Muscle of leg (tissue), 11 donors: ENCODE measurements around the gene KLF3. TPM values are rescaled to one million over a fixed set of nuclear protein-coding genes. Genes with fewer than 3 reads are reported as not detected.
A peak's percentile ranks its signal among the peaks of the same experiment; 100 is the strongest.

Experiments
- DNase-seq: peaks from one replicate; pipeline ENCODE4 v3.0.0; 2013
- H3K27ac ChIP-seq: one replicate; pipeline ENCODE4 v1.5.1; 2013; ENCODE audit warnings: mild to moderate bottlenecking, low read length, control low read depth
- H3K27me3 ChIP-seq: one replicate; pipeline ENCODE4 v1.6.1; 2013; ENCODE audit warnings: low read length; ENCODE audit not compliant: control insufficient read depth, insufficient read depth
- H3K36me3 ChIP-seq: one replicate; pipeline ENCODE4 v1.6.1; 2013; ENCODE audit warnings: low read length; ENCODE audit not compliant: control insufficient read depth, insufficient read depth
- H3K4me1 ChIP-seq: one replicate; pipeline ENCODE4 v1.6.1; 2013; ENCODE audit warnings: low read length; ENCODE audit not compliant: control insufficient read depth, insufficient read depth
- H3K4me3 ChIP-seq: one replicate; pipeline ENCODE4 v1.5.1; 2013; ENCODE audit warnings: low read length, control low read depth
- H3K9me3 ChIP-seq: replicated peaks from 2 replicates; pipeline ENCODE4 v1.6.1; 2013; ENCODE audit warnings: low read depth, low read length; ENCODE audit not compliant: control insufficient read depth
- WGBS: methylation state at CpG from one replicate; pipeline ENCODE4 v1.1.5; 2013; ENCODE audit warnings: missing lambda C conversion rate; ENCODE audit not compliant: insufficient coverage; 5-methylcytosine and 5-hydroxymethylcytosine counted together
- polyA plus RNA-seq, 8 donors: library from polyadenylated mRNA; unstranded; fragments of 120-200 nt; gene quantifications; one replicate each; pipeline versions ENCODE4 v1.2.1 to v1.2.3, GENCODE V29; 2013; ENCODE audit warnings: inconsistent platforms in 1 of 8, low replicate concordance in 1 of 8; ENCODE audit not compliant: insufficient read length in 8 of 8, insufficient read depth in 1 of 8
- total RNA-seq: library from RNA; stranded (reverse); fragments of 120-200 nt; gene quantifications from one replicate; pipeline ENCODE4 v1.2.4, GENCODE V29; 2013

KLF3 gene
- total and polyA plus RNA-seq, 9 donors: 18.5 to 43.2 (median 32.4) TPM

GRCh38 chr4:38665551-38666411 is 1.8 kb downstream of the KLF3 start:
- WGBS: 33% methylated on average over 1 of the region's 5 CpGs
- Histone ChIP-seq H3K4me3 (peak overlapping the region; percentile 83), H3K27ac (peak overlapping the region; percentile 99), H3K27me3 (no peaks in the 10 kb centered on the region), H3K36me3 (peaks cover 2% of the 10 kb centered on the region), H3K4me1 (peaks cover 37% of the 10 kb centered on the region), H3K9me3 (no peaks in the 10 kb centered on the region)
- DNase-seq: no peak

GRCh38 chr4:38666766-38667084 is 2.7 kb downstream of the KLF3 start:
- peak overlapping the region; percentile 83 for H3K4me3 ChIP-seq
- H3K27me3 ChIP-seq: no peaks in the 10 kb centered on the region
- no peak for DNase-seq
- WGBS: no CpG with 5 or more reads among the region's 1 CpG
- peak overlapping the region; percentile 99 for H3K27ac ChIP-seq
- no peaks in the 10 kb centered on the region for H3K9me3 ChIP-seq
- H3K4me1 ChIP-seq: peaks cover 42% of the 10 kb centered on the region
- H3K36me3 ChIP-seq: peaks cover 4% of the 10 kb centered on the region

DNA sequence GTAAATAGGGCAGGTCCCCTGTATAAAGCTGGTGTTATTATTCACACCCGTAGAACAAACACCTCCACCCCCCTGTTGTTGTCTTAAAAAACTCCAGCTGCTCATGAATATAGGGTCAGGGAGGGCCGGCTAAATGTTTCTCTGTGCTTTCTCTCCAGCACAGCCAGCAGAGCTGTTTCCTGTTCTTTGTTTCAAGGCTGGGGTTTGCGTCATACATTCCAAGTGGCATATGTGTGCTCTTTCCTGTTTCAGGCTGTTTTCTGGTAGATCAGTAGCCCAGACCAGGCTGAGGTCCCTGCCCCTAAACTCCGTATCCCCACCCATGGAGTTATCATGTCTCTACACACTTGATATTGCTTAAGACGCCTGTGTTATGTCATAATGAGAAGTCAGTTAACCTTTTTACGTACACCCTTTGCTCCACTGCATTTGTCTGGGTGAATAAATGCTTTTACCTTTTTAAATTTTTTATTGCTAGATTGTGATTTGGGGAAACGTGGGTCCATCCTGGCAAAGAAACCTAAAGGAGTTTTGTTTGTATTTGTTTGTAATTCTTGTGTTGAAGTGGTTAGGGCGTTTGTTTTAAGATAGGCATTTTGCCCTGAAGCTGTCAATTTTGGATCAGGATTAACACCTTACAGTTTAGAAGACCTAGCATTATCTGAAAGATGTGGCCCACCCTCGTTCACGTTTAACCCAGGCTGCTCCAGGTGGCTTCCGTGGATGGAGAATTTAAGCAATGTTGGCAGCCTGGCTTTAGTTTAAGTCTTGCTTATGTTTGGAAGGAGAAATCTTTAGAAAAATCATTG is 3.3 kb downstream of the KLF3 start:
- peak; percentile 99 for DNase-seq
- no peaks in the 10 kb centered on the region for H3K9me3 ChIP-seq
- peaks cover 42% of the 10 kb centered on the region for H3K4me1 ChIP-seq
- peaks cover 4% of the 10 kb centered on the region for H3K36me3 ChIP-seq
- H3K27ac ChIP-seq: peak overlapping the region; percentile 99
- H3K27me3 ChIP-seq: no peaks in the 10 kb centered on the region
- WGBS: 10% methylated on average over 4 of the region's 11 CpGs
- peak overlapping the region; percentile 83 for H3K4me3 ChIP-seq

DNA sequence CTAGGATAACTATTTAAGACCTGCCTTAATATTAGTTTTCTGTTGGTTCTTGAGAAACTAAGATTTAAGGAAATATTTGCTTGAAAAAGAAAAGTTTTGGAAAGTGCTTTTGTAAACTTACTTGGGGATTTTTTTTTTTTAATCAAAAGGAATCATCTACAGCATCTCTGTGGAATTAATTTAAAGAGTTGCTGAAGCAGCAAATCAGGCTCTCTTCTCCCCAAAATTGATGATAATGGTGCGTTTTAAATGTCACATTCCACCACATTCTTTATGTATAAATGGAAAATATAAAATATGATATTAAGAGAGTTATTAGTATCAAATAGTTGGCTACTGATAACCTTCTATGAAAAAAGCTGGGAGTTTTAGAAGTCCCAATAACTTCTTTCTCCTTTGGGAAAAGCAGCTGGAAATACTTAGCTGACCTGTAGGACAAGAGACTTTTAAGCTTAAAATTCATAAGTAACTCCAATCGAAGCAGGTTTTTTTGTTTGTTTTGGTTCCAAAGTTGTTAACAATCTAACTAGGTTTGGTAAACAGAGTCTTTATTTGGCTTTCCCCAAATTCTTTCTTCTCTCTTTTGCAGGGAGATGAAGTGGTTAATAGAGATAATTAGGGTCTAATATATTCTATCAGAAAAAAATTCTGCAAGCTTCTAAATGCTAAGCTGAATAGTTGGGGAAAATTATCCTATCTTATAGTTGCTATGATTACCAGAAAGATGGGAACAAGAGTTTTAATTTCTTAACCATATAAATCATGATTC is 4.4 kb downstream of the KLF3 start:
- H3K27me3 ChIP-seq: no peaks in the 10 kb centered on the region
- no CpG with 5 or more reads among the region's 2 CpGs for WGBS
- no peak overlapping the region for H3K4me3 ChIP-seq
- H3K4me1 ChIP-seq: peaks cover 49% of the 10 kb centered on the region
- peaks cover 4% of the 10 kb centered on the region for H3K36me3 ChIP-seq
- no peaks in the 10 kb centered on the region for H3K9me3 ChIP-seq
- H3K27ac ChIP-seq: peak overlapping the region; percentile 99
- DNase-seq: no peak

DNA sequence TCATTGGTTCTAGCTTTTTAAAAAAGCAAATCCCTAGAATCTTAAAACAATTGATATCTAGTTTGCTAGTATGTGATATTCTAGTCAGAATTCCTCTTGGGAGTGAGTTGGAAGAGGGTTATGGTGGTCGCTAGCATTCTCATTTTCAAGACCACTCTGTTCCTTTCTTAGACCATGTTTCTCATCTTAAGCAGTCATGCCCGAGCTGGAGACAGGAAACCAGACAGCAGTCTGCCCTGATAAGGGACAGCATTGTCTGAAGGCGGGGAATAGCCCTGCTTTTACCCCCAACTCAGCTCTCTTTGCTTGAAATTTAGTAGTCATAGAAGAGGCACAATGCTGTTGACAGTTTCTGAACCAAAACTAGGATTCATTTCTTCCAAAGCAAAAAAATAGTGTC is 5.2 kb downstream of the KLF3 start:
- WGBS: no CpG with 5 or more reads among the region's 3 CpGs
- Histone ChIP-seq H3K27me3 (no peaks in the 10 kb centered on the region), H3K4me1 (peaks cover 57% of the 10 kb centered on the region), H3K27ac (peak overlapping the region; percentile 23), H3K9me3 (no peaks in the 10 kb centered on the region), H3K4me3 (no peak overlapping the region), H3K36me3 (peaks cover 4% of the 10 kb centered on the region)
- DNase-seq: no peak

DNA sequence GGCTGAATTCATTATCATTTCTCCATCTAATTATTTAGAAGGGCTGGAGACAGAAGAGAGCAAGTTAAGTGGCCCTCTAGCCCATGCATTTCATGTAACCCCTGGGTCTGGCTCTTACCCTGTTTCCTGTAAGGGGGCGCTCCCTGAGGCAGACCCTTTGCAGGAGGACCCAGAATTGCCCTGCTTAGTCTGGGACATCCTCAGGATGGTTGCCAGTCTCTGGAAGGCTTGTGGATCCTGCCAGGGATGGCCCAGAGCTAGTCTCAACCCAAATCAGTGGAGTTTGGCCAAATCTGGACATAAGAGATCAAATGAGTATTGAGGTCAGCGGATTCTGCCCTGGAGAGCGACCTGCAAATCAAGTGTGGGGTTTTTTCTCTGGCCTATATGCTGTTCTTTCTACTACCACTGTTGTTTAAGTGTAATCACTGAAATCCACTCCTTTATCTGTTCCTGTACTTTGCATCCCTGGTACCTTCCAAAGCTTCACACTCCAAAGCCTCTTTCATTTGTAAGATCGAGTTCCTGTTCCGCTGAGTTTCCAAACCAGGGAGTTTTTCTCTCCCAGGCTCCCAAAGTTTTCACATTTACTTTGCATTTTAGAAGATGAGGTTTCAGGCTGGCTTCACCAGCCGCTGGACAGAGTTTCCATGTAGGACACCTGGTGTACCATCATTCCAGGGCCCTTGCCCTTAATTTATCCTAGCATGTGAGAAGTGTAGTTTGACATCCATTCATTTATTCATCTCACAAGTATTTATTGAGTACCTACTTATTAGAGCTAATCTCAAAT is 6.3 kb downstream of the KLF3 start:
- 67% methylated on average over 2 of the region's 6 CpGs for WGBS
- DNase-seq: no peak
- Histone ChIP-seq H3K36me3 (peaks cover 3% of the 10 kb centered on the region), H3K4me1 (peaks cover 65% of the 10 kb centered on the region), H3K9me3 (no peaks in the 10 kb centered on the region), H3K27ac (peak overlapping the region; percentile 42), H3K4me3 (no peak overlapping the region), H3K27me3 (no peaks in the 10 kb centered on the region)

DNA sequence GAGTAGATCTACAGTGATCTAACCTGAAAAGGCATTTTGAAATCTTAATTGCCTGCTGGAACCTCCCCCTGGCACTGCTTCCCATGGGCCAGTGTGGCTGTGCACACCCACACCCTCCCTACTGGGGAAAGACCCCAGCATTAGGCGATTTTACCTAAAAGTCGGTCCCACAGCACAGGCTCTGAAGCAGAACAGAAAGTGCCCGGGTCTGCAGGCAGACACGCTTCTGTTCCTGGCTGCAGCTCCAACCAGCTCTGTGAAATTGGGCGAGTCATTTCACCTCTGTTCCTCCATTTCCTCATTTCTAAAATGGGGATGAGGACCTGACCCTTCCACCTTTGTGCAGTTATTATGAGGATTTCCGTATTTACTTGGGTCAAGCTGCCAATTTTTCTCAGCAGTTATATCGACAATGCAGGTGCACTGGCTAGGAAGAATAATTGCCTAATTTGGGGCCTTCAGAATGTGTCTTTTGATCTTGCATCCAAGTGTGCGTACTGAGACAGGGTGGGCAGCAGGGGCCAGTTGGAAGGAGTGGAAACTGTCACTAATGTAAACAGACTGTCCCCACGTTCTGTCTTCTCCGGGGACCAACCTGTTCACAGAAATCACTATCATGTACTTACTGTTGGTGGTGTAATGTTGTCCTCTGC is 7.1 kb downstream of the KLF3 start:
- Histone ChIP-seq H3K27ac (peak overlapping the region; percentile 89), H3K4me1 (peaks cover 67% of the 10 kb centered on the region), H3K4me3 (no peak overlapping the region), H3K9me3 (no peaks in the 10 kb centered on the region), H3K27me3 (no peaks in the 10 kb centered on the region), H3K36me3 (peaks cover 3% of the 10 kb centered on the region)
- peak; percentile 46 for DNase-seq
- WGBS: 51% methylated on average over 6 of the region's 10 CpGs

DNA sequence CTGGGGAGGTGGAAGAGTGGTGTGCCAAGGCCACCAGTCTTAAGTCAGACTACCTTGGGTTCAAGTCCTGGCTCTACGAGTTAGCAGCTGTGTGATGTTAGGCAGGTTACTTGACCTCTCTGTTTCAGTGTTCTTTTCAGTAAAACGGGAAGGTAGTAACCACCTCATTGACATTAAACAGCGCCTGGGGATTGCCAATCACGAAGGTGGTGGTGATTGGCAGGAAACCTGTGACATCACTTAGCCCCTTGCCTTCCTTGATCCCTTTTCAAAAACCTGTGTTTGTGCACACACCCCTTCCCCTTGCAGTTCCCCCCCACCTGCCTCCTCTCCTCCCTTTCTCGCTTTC is 7.6 kb downstream of the KLF3 start:
- H3K27ac ChIP-seq: peak overlapping the region; percentile 89
- H3K4me3 ChIP-seq: no peak overlapping the region
- peaks cover 67% of the 10 kb centered on the region for H3K4me1 ChIP-seq
- peaks cover 3% of the 10 kb centered on the region for H3K36me3 ChIP-seq
- H3K27me3 ChIP-seq: no peaks in the 10 kb centered on the region
- H3K9me3 ChIP-seq: no peaks in the 10 kb centered on the region
- DNase-seq: no peak
- WGBS: 62% methylated on average over 2 of the region's 5 CpGs

GRCh38 chr4:38672074-38672396 is 8.0 kb downstream of the KLF3 start:
- Histone ChIP-seq H3K27me3 (no peaks in the 10 kb centered on the region), H3K4me3 (no peak overlapping the region), H3K36me3 (peaks cover 3% of the 10 kb centered on the region), H3K9me3 (no peaks in the 10 kb centered on the region), H3K27ac (peak overlapping the region; percentile 89), H3K4me1 (peaks cover 63% of the 10 kb centered on the region)
- DNase-seq: no peak
- WGBS: 85% methylated on average over 2 of the region's 3 CpGs
